Body of pancreas (tissue), 4 donors: ENCODE results near the gene HOXC5.
A peak's percentile ranks its signal among the peaks of the same experiment; 100 is the strongest.

Experiments used
- CTCF ChIP-seq, 7 experiments: fragments of 450-650 bp in 4 of 7; fragments of 200-600 bp in 3 of 7; sonication (generic) in 3 of 7; IDR thresholded peaks; one replicate each; pipeline ENCODE4 v1.5.1; 2016 to 2019; ENCODE audit warnings: antibody characterized with exemption in 7 of 7
- POLR2A ChIP-seq, 3 donors: fragments of 450-650 bp; IDR thresholded peaks; one replicate each; pipeline ENCODE4 v1.6.1; 2016; ENCODE audit warnings: antibody characterized with exemption in 3 of 3, mild to moderate bottlenecking in 2 of 3

- TF ChIP-seq POLR2A (IDR thresholded peaks at IDR 0.05): no peak
- TF ChIP-seq CTCF (IDR thresholded peaks at IDR 0.05): peak; percentile 75 to 97 (median 79)
Observed at GRCh38 chr12:54032627-54033100, at the start of gene HOXC5.
